Astrocyte of the spinal cord (primary cell): ENCODE results near the gene LZTR1.

Source experiments
- DNase-seq: peaks from one replicate; pipeline ENCODE4 v3.0.0; 2011; ENCODE audit warnings: low read depth, low spot score
- H3K4me3 ChIP-seq: 2 replicates; pipeline ENCODE4 v1.5.1; 2011; ENCODE audit warnings: low read depth, mild to moderate bottlenecking, low read length, moderate library complexity
- CTCF ChIP-seq: IDR thresholded peaks from 2 replicates; pipeline ENCODE4 v1.5.1; 2012; ENCODE audit warnings: low read depth, mild to moderate bottlenecking, low read length, inconsistent platforms
- in situ Hi-C: cut with HindIII; loops from 2 replicates; pipeline ENCODE4 v1.10.0; 2017; ENCODE audit warnings: low sequenced_read_pairs

The LZTR1 gene

GRCh38 chr22:20994902-20995241, 12.8 kb downstream of the LZTR1 start:
- in situ Hi-C loops = no loop called here
- H3K4me3 ChIP-seq = no peak overlapping the region
- no peak for TF ChIP-seq CTCF
- DNase-seq = no peak

- TF ChIP-seq CTCF = no peak
- no peak overlapping the region for H3K4me3 ChIP-seq
- DNase-seq = no peak
- in situ Hi-C loops = no loop called here
Observed at GRCh38 chr22:20995329-20996030, 13.4 kb downstream of the LZTR1 start.

DNA sequence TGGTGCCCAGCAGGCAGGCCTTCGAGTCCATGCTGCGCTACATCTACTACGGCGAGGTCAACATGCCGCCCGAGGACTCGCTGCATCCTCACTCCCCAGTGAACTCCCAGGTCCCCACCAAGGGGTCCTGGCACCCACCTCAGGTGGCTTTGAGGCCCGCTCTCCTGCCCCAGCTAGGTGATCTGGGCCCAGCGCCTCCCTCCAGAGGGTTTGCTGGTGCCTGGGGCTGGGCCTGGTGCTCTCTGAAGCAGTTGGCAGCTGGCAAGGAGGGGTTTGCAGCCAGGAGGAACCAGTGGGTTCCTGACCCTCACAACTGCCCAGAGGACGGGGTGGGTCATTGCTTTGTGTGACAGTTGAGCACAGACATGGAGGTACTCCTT, 13.9 kb downstream of the LZTR1 start:
- in situ Hi-C loops = no loop called here
- no peak for DNase-seq
- H3K4me3 ChIP-seq = no peak overlapping the region
- no peak for TF ChIP-seq CTCF

DNA sequence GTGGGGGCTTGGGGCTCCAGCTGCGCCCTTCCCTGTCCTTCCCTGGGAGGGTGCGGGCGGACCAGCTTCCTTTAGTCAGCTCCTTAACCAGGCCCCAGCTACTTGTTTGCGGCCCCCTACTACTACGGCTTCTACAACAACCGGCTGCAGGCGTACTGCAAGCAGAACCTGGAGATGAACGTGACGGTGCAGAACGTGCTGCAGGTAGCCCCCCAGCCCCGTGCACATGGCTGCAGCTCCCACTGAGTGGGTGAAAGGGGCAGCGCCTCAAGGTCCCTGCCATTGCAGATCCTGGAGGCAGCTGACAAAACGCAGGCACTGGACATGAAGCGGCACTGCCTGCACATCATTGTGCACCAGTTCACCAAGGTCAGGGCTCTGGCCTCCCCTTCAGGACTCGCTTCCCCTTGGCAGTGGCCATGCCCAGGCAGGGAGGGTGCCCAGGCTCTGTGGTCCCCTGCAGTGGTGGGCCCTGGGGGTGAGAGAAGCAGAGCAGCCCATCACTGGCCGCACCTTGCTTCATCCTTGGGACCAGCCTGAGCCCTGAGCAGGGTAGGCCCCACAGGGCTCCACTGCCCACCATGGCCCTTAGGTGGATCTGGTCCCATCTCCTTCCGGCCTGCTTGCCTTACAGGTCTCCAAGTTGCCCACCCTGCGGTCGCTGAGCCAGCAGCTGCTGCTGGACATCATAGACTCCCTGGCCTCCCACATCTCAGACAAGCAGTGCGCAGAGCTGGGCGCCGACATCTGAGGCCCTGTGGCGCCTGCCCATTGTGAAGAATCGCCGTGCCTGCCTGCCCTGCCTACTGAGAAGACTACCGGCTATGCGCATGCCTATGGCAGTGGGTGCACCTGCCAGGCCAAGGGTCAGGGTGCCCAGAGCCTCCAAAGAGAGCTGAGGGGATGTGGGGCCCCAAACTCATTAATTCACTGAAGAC, 14.8 kb downstream of the LZTR1 start:
- no peak overlapping the region for H3K4me3 ChIP-seq
- no peak for TF ChIP-seq CTCF
- in situ Hi-C loops = no loop called here

GRCh38 chr22:20997536-20998257, 15.6 kb downstream of the LZTR1 start:
- no peak for DNase-seq
- no peak for TF ChIP-seq CTCF
- in situ Hi-C loops = no loop called here
- H3K4me3 ChIP-seq = no peak overlapping the region

More for the DNA sequence above, 14.8 kb downstream of the LZTR1 start:
- no peak for DNase-seq

- in situ Hi-C loops = no loop called here
- DNase-seq = no peak
- H3K4me3 ChIP-seq = no peak overlapping the region
- TF ChIP-seq CTCF = no peak
Observed at GRCh38 chr22:20998411-20999336, 16.6 kb downstream of the LZTR1 start.
